WERI-Rb-1 (cell line): ENCODE data around the gene AP3B1.
A peak's percentile ranks its signal among the peaks of the same experiment; 100 is the strongest.

ENCODE experiments used
- DNase-seq: peaks from one replicate; pipeline ENCODE4 v3.0.0-alpha.2; 2020
- H3K27ac ChIP-seq: fragments of 250-450 bp; sonication (Bioruptor Pico); 2 replicates; pipeline ENCODE4 v1.5.1; 2020; ENCODE audit warnings: mild to moderate bottlenecking, moderate library complexity
- H3K27me3 ChIP-seq: fragments of 250-450 bp; sonication (Bioruptor Pico); 2 replicates; pipeline ENCODE4 v1.5.1; 2021; ENCODE audit warnings: mild to moderate bottlenecking, low read depth, moderate library complexity; ENCODE audit not compliant: insufficient read depth, severe bottlenecking
- H3K36me3 ChIP-seq: fragments of 250-450 bp; sonication (Bioruptor Pico); 2 replicates; pipeline ENCODE4 v1.5.1; 2020; ENCODE audit warnings: mild to moderate bottlenecking, moderate library complexity
- H3K4me3 ChIP-seq: 2 replicates; pipeline ENCODE4 v1.5.1; 2011; ENCODE audit warnings: low read depth, mild to moderate bottlenecking, control low read depth, low read length
- H3K9me3 ChIP-seq: fragments of 250-450 bp; sonication (Bioruptor Pico); 2 replicates; pipeline ENCODE4 v1.5.1; 2021; ENCODE audit warnings: mild to moderate bottlenecking, moderate library complexity; ENCODE audit not compliant: severe bottlenecking
- TF ChIP-seq, protein P1 (sequence below): IDR thresholded peaks from 2 replicates; pipeline ENCODE4 v1.5.1; 2011; ENCODE audit warnings: low read depth, mild to moderate bottlenecking, control low read depth, inconsistent platforms, low read length

The AP3B1 gene

GRCh38 chr5:77993855-77994318 lies 300.6 kb downstream of the AP3B1 start:
- peak overlapping the region; percentile 16; the same call in 1 of the 2 replicates for H3K4me3 ChIP-seq
- TF ChIP-seq, protein P1, sequence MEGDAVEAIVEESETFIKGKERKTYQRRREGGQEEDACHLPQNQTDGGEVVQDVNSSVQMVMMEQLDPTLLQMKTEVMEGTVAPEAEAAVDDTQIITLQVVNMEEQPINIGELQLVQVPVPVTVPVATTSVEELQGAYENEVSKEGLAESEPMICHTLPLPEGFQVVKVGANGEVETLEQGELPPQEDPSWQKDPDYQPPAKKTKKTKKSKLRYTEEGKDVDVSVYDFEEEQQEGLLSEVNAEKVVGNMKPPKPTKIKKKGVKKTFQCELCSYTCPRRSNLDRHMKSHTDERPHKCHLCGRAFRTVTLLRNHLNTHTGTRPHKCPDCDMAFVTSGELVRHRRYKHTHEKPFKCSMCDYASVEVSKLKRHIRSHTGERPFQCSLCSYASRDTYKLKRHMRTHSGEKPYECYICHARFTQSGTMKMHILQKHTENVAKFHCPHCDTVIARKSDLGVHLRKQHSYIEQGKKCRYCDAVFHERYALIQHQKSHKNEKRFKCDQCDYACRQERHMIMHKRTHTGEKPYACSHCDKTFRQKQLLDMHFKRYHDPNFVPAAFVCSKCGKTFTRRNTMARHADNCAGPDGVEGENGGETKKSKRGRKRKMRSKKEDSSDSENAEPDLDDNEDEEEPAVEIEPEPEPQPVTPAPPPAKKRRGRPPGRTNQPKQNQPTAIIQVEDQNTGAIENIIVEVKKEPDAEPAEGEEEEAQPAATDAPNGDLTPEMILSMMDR = no peak
- H3K9me3 ChIP-seq = no peaks in the 10 kb centered on the region
- DNase-seq = no peak
- no peaks in the 10 kb centered on the region for H3K36me3 ChIP-seq
- no peak overlapping the region for H3K27ac ChIP-seq
- no peaks in the 10 kb centered on the region for H3K27me3 ChIP-seq

DNA sequence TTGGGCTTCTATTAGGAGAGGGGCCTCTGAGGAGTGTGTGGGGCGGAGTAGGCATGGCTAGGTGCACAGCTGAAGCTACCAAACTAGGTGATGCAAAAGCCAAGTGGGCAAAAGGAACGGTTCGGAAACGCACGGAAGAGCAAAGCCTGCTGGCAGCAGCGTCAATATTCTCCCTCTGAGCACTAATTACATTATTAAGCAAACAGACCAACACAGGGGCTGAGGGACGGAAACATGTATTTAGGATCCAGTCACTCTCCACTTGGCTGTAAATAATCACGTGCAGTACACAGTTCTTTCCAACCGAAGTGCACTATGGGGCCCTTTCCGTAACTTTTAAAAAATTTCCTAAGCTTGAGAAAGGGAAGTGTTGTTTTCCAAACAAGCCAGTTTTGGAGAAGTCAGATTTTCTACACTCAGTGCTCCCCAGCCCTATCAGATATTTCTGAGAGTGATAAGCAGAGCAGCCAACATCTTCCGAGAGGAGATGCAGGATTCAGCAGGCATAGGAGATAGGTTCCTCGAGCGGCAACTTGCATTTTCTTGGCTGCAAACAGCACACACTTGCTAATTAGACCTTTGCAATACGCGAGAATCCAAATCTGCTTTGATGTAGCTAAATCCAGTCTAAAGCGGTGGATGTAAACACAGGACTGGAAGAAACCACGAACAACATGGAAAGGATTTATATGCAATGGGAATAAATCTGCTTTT lies 301.2 kb downstream of the AP3B1 start:
- Histone ChIP-seq H3K9me3 (no peaks in the 10 kb centered on the region), H3K27me3 (no peaks in the 10 kb centered on the region), H3K27ac (no peak overlapping the region), H3K36me3 (no peaks in the 10 kb centered on the region), H3K4me3 (peak overlapping the region; percentile 16; the same call in 1 of the 2 replicates)
- no peak for DNase-seq
- TF ChIP-seq, protein P1 = no peak

DNA sequence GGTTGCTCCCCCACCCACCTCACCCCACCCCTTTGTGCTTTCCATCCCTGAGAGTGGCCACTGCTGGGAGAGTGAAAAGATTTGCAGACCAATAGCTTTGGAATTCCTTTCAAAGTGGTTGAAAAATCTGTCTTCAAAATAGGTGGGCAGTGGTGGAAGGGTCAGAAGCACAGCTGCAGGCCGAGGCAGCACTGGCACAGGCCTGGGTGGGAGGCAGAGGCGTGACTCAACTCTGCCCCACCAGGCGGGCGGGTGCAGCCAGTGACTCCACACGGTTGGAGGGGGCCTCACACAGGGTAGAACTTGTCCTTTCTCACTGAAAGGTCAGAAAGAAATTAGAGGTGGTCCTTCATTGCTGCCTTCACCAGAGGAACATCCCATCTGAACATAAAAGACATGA lies 303.4 kb downstream of the AP3B1 start:
- no peak overlapping the region for H3K4me3 ChIP-seq
- no peaks in the 10 kb centered on the region for H3K9me3 ChIP-seq
- TF ChIP-seq, protein P1 = peak; percentile 38; the same call in 1 of the 2 replicates
- DNase-seq = no peak
- no peaks in the 10 kb centered on the region for H3K36me3 ChIP-seq
- H3K27me3 ChIP-seq = no peaks in the 10 kb centered on the region
- H3K27ac ChIP-seq = no peak overlapping the region

- no peak overlapping the region for H3K4me3 ChIP-seq
- TF ChIP-seq, protein P1 = no peak
- H3K36me3 ChIP-seq = no peaks in the 10 kb centered on the region
- H3K27ac ChIP-seq = no peak overlapping the region
- H3K9me3 ChIP-seq = no peaks in the 10 kb centered on the region
- H3K27me3 ChIP-seq = no peaks in the 10 kb centered on the region
- DNase-seq = peak; percentile 43
Observed at GRCh38 chr5:77990020-77990419, 304.5 kb downstream of the AP3B1 start.

DNA sequence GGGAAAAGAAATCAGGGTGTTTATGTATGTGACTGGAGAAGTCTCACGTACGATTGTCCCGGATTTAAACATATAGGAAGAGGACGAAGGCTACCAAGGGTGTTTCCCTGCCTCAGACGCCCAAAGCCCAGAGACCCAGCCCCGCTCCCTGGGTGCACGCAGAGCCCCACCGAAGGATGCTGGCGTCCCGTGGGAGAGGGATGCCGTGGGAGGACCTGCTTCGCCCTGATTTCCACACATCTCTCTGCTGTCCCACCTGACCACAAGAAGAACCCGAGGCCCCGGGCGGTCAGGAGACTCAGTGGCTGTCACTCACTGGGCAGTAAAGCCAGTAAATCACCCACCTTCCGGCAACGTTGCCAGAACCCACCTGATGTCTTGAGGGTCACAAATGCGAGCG lies 306.5 kb downstream of the AP3B1 start:
- DNase-seq = no peak
- no peaks in the 10 kb centered on the region for H3K9me3 ChIP-seq
- H3K4me3 ChIP-seq = no peak overlapping the region
- H3K27ac ChIP-seq = no peak overlapping the region
- no peaks in the 10 kb centered on the region for H3K27me3 ChIP-seq
- TF ChIP-seq, protein P1 = no peak
- no peaks in the 10 kb centered on the region for H3K36me3 ChIP-seq
